Smooth muscle cell (in vitro differentiated cells): ENCODE data around the gene L3MBTL3. TPM values are rescaled to one million over a fixed set of nuclear protein-coding genes. Genes with fewer than 3 reads are reported as not detected.

Source experiments
- DNase-seq: peaks from one replicate; lab custom pipeline; 2025; ENCODE audit not compliant: unreplicated experiment; lab: John Stamatoyannopoulos, UW
- H2AFZ ChIP-seq: fragments of 200-600 bp; sonication (generic); 2 replicates; pipeline ENCODE4 v1.6.0; 2016; ENCODE audit warnings: antibody characterized with exemption, low read depth, mild to moderate bottlenecking
- H3F3A ChIP-seq: fragments of 200-600 bp; sonication (generic); 2 replicates; pipeline ENCODE4 v1.6.0; 2017; ENCODE audit warnings: antibody characterized with exemption, low read depth
- H3K27ac ChIP-seq: fragments of 200-600 bp; sonication (generic); 2 replicates; pipeline ENCODE4 v1.5.1; 2016; ENCODE audit warnings: low read depth, mild to moderate bottlenecking
- H3K27me3 ChIP-seq: fragments of 200-600 bp; sonication (generic); 2 replicates; pipeline ENCODE4 v1.6.1; 2016; ENCODE audit warnings: low read depth, mild to moderate bottlenecking
- H3K36me3 ChIP-seq: fragments of 200-600 bp; sonication (generic); 2 replicates; pipeline ENCODE4 v1.5.1; 2016; ENCODE audit warnings: low read depth
- H3K4me1 ChIP-seq: fragments of 200-600 bp; sonication (generic); 2 replicates; pipeline ENCODE4 v1.5.1; 2016; ENCODE audit warnings: low read depth
- H3K4me2 ChIP-seq: fragments of 200-600 bp; sonication (generic); 2 replicates; pipeline ENCODE4 v1.6.0; 2016; ENCODE audit warnings: mild to moderate bottlenecking
- H3K4me3 ChIP-seq: fragments of 200-600 bp; sonication (generic); 2 replicates; pipeline ENCODE4 v1.5.1; 2016; ENCODE audit warnings: mild to moderate bottlenecking
- H3K79me2 ChIP-seq: fragments of 200-600 bp; sonication (generic); 2 replicates; pipeline ENCODE4 v1.6.0; 2016; ENCODE audit warnings: low read depth, mild to moderate bottlenecking
- H3K9ac ChIP-seq: fragments of 200-600 bp; sonication (generic); 2 replicates; pipeline ENCODE4 v1.6.0; 2016; ENCODE audit warnings: low read depth
- H3K9me3 ChIP-seq: fragments of 200-600 bp; sonication (generic); replicated peaks from 2 replicates; pipeline ENCODE4 v1.5.1; 2016; ENCODE audit warnings: low read depth
- H4K20me1 ChIP-seq: fragments of 200-600 bp; sonication (generic); 2 replicates; pipeline ENCODE4 v1.6.0; 2016; ENCODE audit warnings: low read depth
- WGBS: methylation state at CpG from one replicate; pipeline ENCODE4 v1.1.7; 2016; ENCODE audit warnings: low lambda C conversion rate; 5-methylcytosine and 5-hydroxymethylcytosine counted together
- polyA plus RNA-seq: library from polyadenylated mRNA; unstranded; fragments of >200 nt; fragmentation: Nextera tagmentation; extraction: Ambion mirVana; gene quantifications from 2 replicates; pipeline ENCODE4 v1.2.1, GENCODE V29; 2016
- total RNA-seq: library from RNA; depleted of rRNA; stranded (reverse); fragments of >200 nt; gene quantifications from 2 replicates; pipeline ENCODE4 v1.2.3, GENCODE V29; 2014
- TF ChIP-seq, protein P1 (sequence below): fragments of 200-600 bp; sonication (generic); IDR thresholded peaks from 2 replicates; pipeline ENCODE4 v1.5.1; 2017; ENCODE audit warnings: borderline replicate concordance, mild to moderate bottlenecking, antibody characterized with exemption; ENCODE audit not compliant: insufficient read depth, poor library complexity, severe bottlenecking

L3MBTL3 gene
- total and polyA plus RNA-seq, 2 experiments from 2014 or later, result 5.4 to 14.2 TPM

DNA sequence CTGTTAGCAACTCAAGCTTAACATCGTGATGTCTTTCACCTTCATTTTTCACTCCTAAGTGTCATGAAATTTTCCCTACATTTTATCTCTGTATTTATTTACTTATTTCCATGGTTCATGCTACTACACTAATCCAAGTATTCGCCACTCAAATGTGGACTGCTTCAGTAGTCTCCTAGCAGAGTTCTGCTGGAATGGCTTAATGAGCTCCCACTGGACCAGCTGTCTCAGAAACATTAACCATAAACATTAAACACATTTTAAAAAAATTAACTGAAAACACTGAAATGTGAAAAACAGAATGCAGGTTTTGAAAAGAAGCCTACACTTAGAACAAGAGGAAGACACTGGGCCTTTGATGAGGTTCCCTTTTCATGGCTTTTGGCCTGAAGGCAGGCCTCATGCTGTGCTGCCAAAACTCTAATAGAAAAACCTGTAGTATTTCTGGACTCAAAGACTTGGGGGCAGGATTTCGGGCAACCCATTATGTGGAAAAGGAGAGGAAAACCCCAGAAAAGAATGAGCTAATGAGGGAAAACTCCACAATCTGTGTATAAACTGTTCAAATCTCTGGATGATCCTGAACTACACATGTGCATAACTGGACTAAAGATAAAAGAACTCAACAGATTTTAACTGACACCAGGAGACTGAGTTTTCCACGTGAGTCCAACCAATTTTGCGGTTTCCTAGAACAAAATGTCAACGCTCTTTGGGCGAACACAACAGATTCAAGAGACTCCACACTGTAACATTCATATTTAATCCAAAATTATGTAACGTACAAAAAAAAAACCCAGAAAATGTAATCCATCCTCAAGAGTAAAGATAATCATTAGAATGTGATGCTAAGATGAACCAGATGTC lies 171.4 kb downstream of the L3MBTL3 start:
- no peaks in the 10 kb centered on the region for H3K79me2 ChIP-seq
- DNase-seq, result no peak
- no peak overlapping the region for H3K9ac ChIP-seq
- H3K4me1 ChIP-seq, result no peaks in the 10 kb centered on the region
- no peak overlapping the region for H3K4me3 ChIP-seq
- WGBS, result 54% methylated on average over 8 of the region's 8 CpGs
- no peaks in the 10 kb centered on the region for H3K36me3 ChIP-seq
- no peaks in the 10 kb centered on the region for H4K20me1 ChIP-seq
- H3K27ac ChIP-seq, result no peak overlapping the region
- H3K9me3 ChIP-seq, result no peaks in the 10 kb centered on the region
- H3K4me2 ChIP-seq, result no peak overlapping the region
- TF ChIP-seq, protein P1, sequence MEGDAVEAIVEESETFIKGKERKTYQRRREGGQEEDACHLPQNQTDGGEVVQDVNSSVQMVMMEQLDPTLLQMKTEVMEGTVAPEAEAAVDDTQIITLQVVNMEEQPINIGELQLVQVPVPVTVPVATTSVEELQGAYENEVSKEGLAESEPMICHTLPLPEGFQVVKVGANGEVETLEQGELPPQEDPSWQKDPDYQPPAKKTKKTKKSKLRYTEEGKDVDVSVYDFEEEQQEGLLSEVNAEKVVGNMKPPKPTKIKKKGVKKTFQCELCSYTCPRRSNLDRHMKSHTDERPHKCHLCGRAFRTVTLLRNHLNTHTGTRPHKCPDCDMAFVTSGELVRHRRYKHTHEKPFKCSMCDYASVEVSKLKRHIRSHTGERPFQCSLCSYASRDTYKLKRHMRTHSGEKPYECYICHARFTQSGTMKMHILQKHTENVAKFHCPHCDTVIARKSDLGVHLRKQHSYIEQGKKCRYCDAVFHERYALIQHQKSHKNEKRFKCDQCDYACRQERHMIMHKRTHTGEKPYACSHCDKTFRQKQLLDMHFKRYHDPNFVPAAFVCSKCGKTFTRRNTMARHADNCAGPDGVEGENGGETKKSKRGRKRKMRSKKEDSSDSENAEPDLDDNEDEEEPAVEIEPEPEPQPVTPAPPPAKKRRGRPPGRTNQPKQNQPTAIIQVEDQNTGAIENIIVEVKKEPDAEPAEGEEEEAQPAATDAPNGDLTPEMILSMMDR, result no peak
- H2AFZ ChIP-seq, result no peak overlapping the region
- no peaks in the 10 kb centered on the region for H3F3A ChIP-seq
- H3K27me3 ChIP-seq, result no peaks in the 10 kb centered on the region

Other genes starting within 250 kb of the L3MBTL3 start
- gene TMEM244, start 157.3 kb upstream of the L3MBTL3 start, total RNA-seq, result not detected in 2 replicates
- not detected in 2 replicates for gene TMEM244, start 157.3 kb upstream of the L3MBTL3 start, polyA plus RNA-seq
- 2.1 and 3.8 TPM in 2 replicates for gene SAMD3, start 204.4 kb downstream of the L3MBTL3 start, total RNA-seq
- gene SAMD3, start 204.4 kb downstream of the L3MBTL3 start, polyA plus RNA-seq, result 3.1 and 3.5 TPM in 2 replicates